T-helper 1 cell treated with Interleukin-12 subunit alpha and Interleukin-12 subunit beta and Interleukin-4 antibody, amounts not matched to agents 30 μg/mL and 1 μg/mL, for 36 hours (primary cell): ENCODE measurements around the gene RAB4A.
A peak's percentile ranks its signal among the peaks of the same experiment; 100 is the strongest.

ENCODE experiments used
- H3K27ac Mint-ChIP-seq: one replicate; pipeline ENCODE4 v1.8.0; 2021; ENCODE audit warnings: mild to moderate bottlenecking, mixed read lengths
- H3K27me3 Mint-ChIP-seq: one replicate; pipeline ENCODE4 v1.8.0; 2021; ENCODE audit warnings: low read depth, mixed read lengths
- H3K36me3 Mint-ChIP-seq: one replicate; pipeline ENCODE4 v1.8.0; 2021; ENCODE audit warnings: low read depth, mixed read lengths
- H3K4me1 Mint-ChIP-seq: one replicate; pipeline ENCODE4 v1.8.0; 2021; ENCODE audit warnings: low read depth, mixed read lengths
- H3K4me3 Mint-ChIP-seq: one replicate; pipeline ENCODE4 v1.8.0; 2021; ENCODE audit warnings: mild to moderate bottlenecking, moderate library complexity, mixed read lengths
- H3K9me3 Mint-ChIP-seq: one replicate; pipeline ENCODE4 v1.8.0; 2021; ENCODE audit warnings: mixed read lengths

Gene RAB4A

GRCh38 chr1:229270547-229271447 lies at the start of gene RAB4A:
TSS of gene RAB4A (plus strand) at chr1:229271111. CDS start at chr1:229271340, 229 bp downstream.
- H3K4me3 Mint-ChIP-seq, result peak within 1 kb of the TSS; percentile 96
- peaks cover 5% of the 10 kb centered on the region for H3K9me3 Mint-ChIP-seq
- H3K27ac Mint-ChIP-seq, result peak within 1 kb of the TSS; percentile 72
- H3K36me3 Mint-ChIP-seq, result peaks cover 10% of the 10 kb centered on the region
- peaks cover 5% of the 10 kb centered on the region for H3K27me3 Mint-ChIP-seq
- peaks cover 23% of the 10 kb centered on the region for H3K4me1 Mint-ChIP-seq

GRCh38 chr1:229222081-229222480 lies 48.8 kb upstream of the RAB4A start:
- H3K36me3 Mint-ChIP-seq, result no peaks in the 10 kb centered on the region
- no peaks in the 10 kb centered on the region for H3K9me3 Mint-ChIP-seq
- H3K4me1 Mint-ChIP-seq, result no peaks in the 10 kb centered on the region
- H3K27me3 Mint-ChIP-seq, result no peaks in the 10 kb centered on the region
- no peak overlapping the region for H3K27ac Mint-ChIP-seq
- H3K4me3 Mint-ChIP-seq, result no peak overlapping the region

GRCh38 chr1:229223498-229223897 lies 47.4 kb upstream of the RAB4A start:
- H3K36me3 Mint-ChIP-seq, result no peaks in the 10 kb centered on the region
- peaks cover 3% of the 10 kb centered on the region for H3K4me1 Mint-ChIP-seq
- H3K4me3 Mint-ChIP-seq, result no peak overlapping the region
- H3K27me3 Mint-ChIP-seq, result peaks cover 4% of the 10 kb centered on the region
- H3K9me3 Mint-ChIP-seq, result no peaks in the 10 kb centered on the region
- no peak overlapping the region for H3K27ac Mint-ChIP-seq

GRCh38 chr1:229224308-229224707 lies 46.6 kb upstream of the RAB4A start:
- H3K4me3 Mint-ChIP-seq, result no peak overlapping the region
- H3K4me1 Mint-ChIP-seq, result peaks cover 3% of the 10 kb centered on the region
- H3K9me3 Mint-ChIP-seq, result no peaks in the 10 kb centered on the region
- peaks cover 4% of the 10 kb centered on the region for H3K27me3 Mint-ChIP-seq
- no peak overlapping the region for H3K27ac Mint-ChIP-seq
- no peaks in the 10 kb centered on the region for H3K36me3 Mint-ChIP-seq

- Mint-ChIP-seq H3K4me1 (peaks cover 3% of the 10 kb centered on the region), H3K27me3 (peaks cover 12% of the 10 kb centered on the region), H3K36me3 (no peaks in the 10 kb centered on the region), H3K4me3 (no peak overlapping the region), H3K9me3 (no peaks in the 10 kb centered on the region), H3K27ac (no peak overlapping the region)
Observed at GRCh38 chr1:229225331-229225782, 45.6 kb upstream of the RAB4A start.

GRCh38 chr1:229226796-229227195 lies 44.1 kb upstream of the RAB4A start:
- peaks cover 3% of the 10 kb centered on the region for H3K4me1 Mint-ChIP-seq
- no peaks in the 10 kb centered on the region for H3K36me3 Mint-ChIP-seq
- H3K27me3 Mint-ChIP-seq, result peaks cover 18% of the 10 kb centered on the region
- H3K9me3 Mint-ChIP-seq, result no peaks in the 10 kb centered on the region
- no peak overlapping the region for H3K4me3 Mint-ChIP-seq
- H3K27ac Mint-ChIP-seq, result no peak overlapping the region

GRCh38 chr1:229227298-229227919 lies 43.5 kb upstream of the RAB4A start:
- H3K9me3 Mint-ChIP-seq, result no peaks in the 10 kb centered on the region
- H3K36me3 Mint-ChIP-seq, result no peaks in the 10 kb centered on the region
- no peak overlapping the region for H3K27ac Mint-ChIP-seq
- no peak overlapping the region for H3K4me3 Mint-ChIP-seq
- H3K4me1 Mint-ChIP-seq, result peaks cover 3% of the 10 kb centered on the region
- H3K27me3 Mint-ChIP-seq, result peaks cover 18% of the 10 kb centered on the region

- peaks cover 20% of the 10 kb centered on the region for H3K27me3 Mint-ChIP-seq
- H3K36me3 Mint-ChIP-seq, result no peaks in the 10 kb centered on the region
- H3K4me1 Mint-ChIP-seq, result peaks cover 5% of the 10 kb centered on the region
- H3K9me3 Mint-ChIP-seq, result no peaks in the 10 kb centered on the region
- H3K27ac Mint-ChIP-seq, result no peak overlapping the region
- no peak overlapping the region for H3K4me3 Mint-ChIP-seq
Observed at GRCh38 chr1:229228522-229228921, 42.4 kb upstream of the RAB4A start.

- no peak overlapping the region for H3K27ac Mint-ChIP-seq
- no peaks in the 10 kb centered on the region for H3K36me3 Mint-ChIP-seq
- peaks cover 5% of the 10 kb centered on the region for H3K4me1 Mint-ChIP-seq
- H3K27me3 Mint-ChIP-seq, result peaks cover 23% of the 10 kb centered on the region
- no peaks in the 10 kb centered on the region for H3K9me3 Mint-ChIP-seq
- H3K4me3 Mint-ChIP-seq, result no peak overlapping the region
Observed at GRCh38 chr1:229229137-229229720, 41.7 kb upstream of the RAB4A start.

GRCh38 chr1:229229721-229230139 lies 41.2 kb upstream of the RAB4A start:
- H3K9me3 Mint-ChIP-seq, result no peaks in the 10 kb centered on the region
- no peak overlapping the region for H3K27ac Mint-ChIP-seq
- H3K27me3 Mint-ChIP-seq, result peaks cover 23% of the 10 kb centered on the region
- peaks cover 5% of the 10 kb centered on the region for H3K4me1 Mint-ChIP-seq
- H3K4me3 Mint-ChIP-seq, result no peak overlapping the region
- H3K36me3 Mint-ChIP-seq, result no peaks in the 10 kb centered on the region

- peaks cover 23% of the 10 kb centered on the region for H3K27me3 Mint-ChIP-seq
- no peaks in the 10 kb centered on the region for H3K9me3 Mint-ChIP-seq
- peaks cover 5% of the 10 kb centered on the region for H3K4me1 Mint-ChIP-seq
- no peaks in the 10 kb centered on the region for H3K36me3 Mint-ChIP-seq
- no peak overlapping the region for H3K27ac Mint-ChIP-seq
- H3K4me3 Mint-ChIP-seq, result no peak overlapping the region
Observed at GRCh38 chr1:229230140-229230892, 40.6 kb upstream of the RAB4A start.

GRCh38 chr1:229230893-229231753 lies 39.8 kb upstream of the RAB4A start:
- Mint-ChIP-seq H3K27me3 (peaks cover 23% of the 10 kb centered on the region), H3K4me3 (no peak overlapping the region), H3K9me3 (no peaks in the 10 kb centered on the region), H3K27ac (no peak overlapping the region), H3K4me1 (peaks cover 5% of the 10 kb centered on the region), H3K36me3 (no peaks in the 10 kb centered on the region)

- Mint-ChIP-seq H3K4me3 (no peak overlapping the region), H3K9me3 (no peaks in the 10 kb centered on the region), H3K27me3 (peaks cover 23% of the 10 kb centered on the region), H3K27ac (no peak overlapping the region), H3K4me1 (peaks cover 5% of the 10 kb centered on the region), H3K36me3 (no peaks in the 10 kb centered on the region)
Observed at GRCh38 chr1:229231754-229232119, 39.2 kb upstream of the RAB4A start.
